Gastrocnemius medialis (tissue), 4 donors: ENCODE data around the gene PKNOX2.

Experiments
- CTCF ChIP-seq, 5 experiments: fragments of 450-650 bp in 3 of 5; fragments of 200-600 bp in 2 of 5; sonication (generic) in 2 of 5; IDR thresholded peaks in 4 of 5; conservative IDR thresholded peaks in 1 of 5; 1 replicate in 4 of 5; 2 replicates in 1 of 5; pipeline ENCODE4 v1.5.1; 2016 to 2019; ENCODE audit warnings: antibody characterized with exemption in 5 of 5, mild to moderate bottlenecking in 3 of 5, moderate library complexity in 3 of 5
- POLR2A ChIP-seq, 2 donors: fragments of 450-650 bp; IDR thresholded peaks; one replicate each; pipeline ENCODE4 v1.6.1; 2017; ENCODE audit warnings: antibody characterized with exemption in 2 of 2, mild to moderate bottlenecking in 2 of 2, moderate library complexity in 2 of 2

DNA sequence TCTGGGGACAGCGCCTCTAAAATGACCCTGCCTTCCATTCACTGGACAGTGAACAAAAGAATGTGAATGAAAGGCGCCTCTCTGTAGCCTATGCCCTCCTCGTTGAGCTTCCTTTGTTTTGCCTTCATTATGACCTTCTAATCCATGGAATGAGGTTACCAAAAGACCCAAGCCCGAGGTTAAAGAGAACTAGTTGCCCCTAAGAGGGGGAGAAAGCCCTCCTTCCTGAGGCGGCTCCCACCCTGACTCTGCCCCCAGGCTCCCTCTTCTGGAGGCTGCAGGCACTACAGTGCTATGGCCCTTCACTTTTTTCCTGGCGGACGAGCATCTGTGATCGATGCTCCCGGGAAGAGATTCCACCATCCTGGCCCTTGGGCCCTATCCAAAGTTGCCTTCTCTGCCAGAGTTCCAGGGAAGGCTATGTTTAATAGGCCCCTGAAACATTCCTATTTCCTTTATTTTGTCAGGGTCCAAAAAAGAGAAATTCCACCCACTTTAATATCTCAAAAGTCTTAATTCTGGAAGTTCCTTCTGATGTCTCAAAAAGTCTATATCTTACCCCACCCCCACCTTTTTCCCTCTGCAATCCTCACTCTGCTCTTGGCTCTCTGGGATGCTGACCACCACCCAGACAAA is 184.2 kb downstream of the PKNOX2 start:
- TF ChIP-seq CTCF (IDR thresholded peaks at IDR 0.05 in 4 of 5, conservative IDR thresholded peaks at IDR 0.05 in 1 of 5) (peak; percentile 80 to 90 (median 84)), POLR2A (IDR thresholded peaks at IDR 0.05) (no peak)
